Trophoblast cell (in vitro differentiated cells and primary cell): ENCODE measurements around the gene SPON1.

ENCODE experiments used
- DNase-seq, 2 donors: peaks; one replicate each; pipeline ENCODE4 v3.0.0-alpha.2; 2016
- H2AFZ ChIP-seq: 2 replicates; pipeline ENCODE4 v1.6.1; 2013; ENCODE audit warnings: low read length, moderate library complexity, mild to moderate bottlenecking; ENCODE audit not compliant: insufficient read depth, poor library complexity
- H2AK5ac ChIP-seq: 2 replicates; pipeline ENCODE4 v1.6.1; 2013; ENCODE audit warnings: mild to moderate bottlenecking, low read length
- H2BK120ac ChIP-seq: 2 replicates; pipeline ENCODE4 v1.6.1; 2013; ENCODE audit warnings: low read length, mild to moderate bottlenecking, moderate library complexity; ENCODE audit not compliant: insufficient read depth, poor library complexity
- H2BK12ac ChIP-seq: 2 replicates; pipeline ENCODE4 v1.6.1; 2013; ENCODE audit warnings: mild to moderate bottlenecking, low read length, moderate library complexity
- H2BK5ac ChIP-seq: 2 replicates; pipeline ENCODE4 v1.6.1; 2013; ENCODE audit warnings: low read length, low read depth, moderate library complexity, mild to moderate bottlenecking; ENCODE audit not compliant: poor library complexity
- H3K14ac ChIP-seq: 2 replicates; pipeline ENCODE4 v1.6.1; 2013; ENCODE audit warnings: mild to moderate bottlenecking, low read length
- H3K18ac ChIP-seq: 2 replicates; pipeline ENCODE4 v1.6.1; 2013; ENCODE audit warnings: mild to moderate bottlenecking, low read length
- H3K23ac ChIP-seq: 2 replicates; pipeline ENCODE4 v1.6.1; 2013; ENCODE audit warnings: low read length
- H3K27ac ChIP-seq: 2 replicates; pipeline ENCODE4 v1.5.1; 2013; ENCODE audit warnings: low read depth, mild to moderate bottlenecking, inconsistent platforms, low read length, moderate library complexity
- H3K27me3 ChIP-seq: 2 replicates; pipeline ENCODE4 v1.6.1; 2013; ENCODE audit warnings: inconsistent platforms, mild to moderate bottlenecking, low read length, moderate library complexity; ENCODE audit not compliant: insufficient read depth
- H3K36me3 ChIP-seq, 2 experiments: 1 replicate in 1 of 2; 2 replicates in 1 of 2; pipeline ENCODE4 v1.6.1; 2013; ENCODE audit warnings: low read length in 2 of 2, mild to moderate bottlenecking in 2 of 2, moderate library complexity in 1 of 2; ENCODE audit not compliant: insufficient read depth in 2 of 2, control insufficient read depth in 1 of 2
- H3K4ac ChIP-seq: 2 replicates; pipeline ENCODE4 v1.6.1; 2013; ENCODE audit warnings: low read depth, mild to moderate bottlenecking, low read length, moderate library complexity
- H3K4me1 ChIP-seq, 2 experiments: 1 replicate in 1 of 2; 2 replicates in 1 of 2; pipeline ENCODE4 v1.6.1; 2013; ENCODE audit warnings: low read length in 2 of 2, mild to moderate bottlenecking in 2 of 2, moderate library complexity in 1 of 2; ENCODE audit not compliant: insufficient read depth in 2 of 2, control insufficient read depth in 1 of 2
- H3K4me2 ChIP-seq: 2 replicates; pipeline ENCODE4 v1.6.1; 2013; ENCODE audit warnings: inconsistent platforms, mild to moderate bottlenecking, low read length, moderate library complexity
- H3K4me3 ChIP-seq: 2 replicates; pipeline ENCODE4 v1.5.1; 2013; ENCODE audit warnings: mild to moderate bottlenecking, low read depth, low read length, inconsistent platforms
- H3K79me1 ChIP-seq: one replicate; pipeline ENCODE4 v1.6.1; 2013; ENCODE audit warnings: low read length
- H3K79me2 ChIP-seq: 2 replicates; pipeline ENCODE4 v1.6.1; 2013; ENCODE audit warnings: low read length, mild to moderate bottlenecking; ENCODE audit not compliant: control insufficient read depth, insufficient read depth, poor library complexity
- H3K9ac ChIP-seq: 2 replicates; pipeline ENCODE4 v1.6.1; 2013; ENCODE audit warnings: mild to moderate bottlenecking, low read length
- H3K9me3 ChIP-seq: 2 replicates; pipeline ENCODE4 v1.6.1; 2013; ENCODE audit warnings: low read depth, mild to moderate bottlenecking, control low read depth, inconsistent platforms, low read length; ENCODE audit not compliant: insufficient read depth
- H4K12ac ChIP-seq: 2 replicates; pipeline ENCODE4 v1.6.1; 2013; ENCODE audit warnings: low read depth, mild to moderate bottlenecking, low read length, moderate library complexity
- H4K8ac ChIP-seq: 2 replicates; pipeline ENCODE4 v1.6.1; 2013; ENCODE audit warnings: low read depth, mild to moderate bottlenecking, low read length, moderate library complexity
- H4K91ac ChIP-seq: one replicate; pipeline ENCODE4 v1.6.1; 2013; ENCODE audit warnings: low read depth, mild to moderate bottlenecking, low read length, moderate library complexity
- WGBS: extraction: QIAGEN DNeasy Blood & Tissue Kit; methylation state at CpG from one replicate; pipeline ENCODE4 v1.1.7; 2013; ENCODE audit warnings: missing lambda C conversion rate; ENCODE audit not compliant: insufficient read length, insufficient coverage; ENCODE audit errors: extremely low coverage; 5-methylcytosine and 5-hydroxymethylcytosine counted together

Gene SPON1

DNA sequence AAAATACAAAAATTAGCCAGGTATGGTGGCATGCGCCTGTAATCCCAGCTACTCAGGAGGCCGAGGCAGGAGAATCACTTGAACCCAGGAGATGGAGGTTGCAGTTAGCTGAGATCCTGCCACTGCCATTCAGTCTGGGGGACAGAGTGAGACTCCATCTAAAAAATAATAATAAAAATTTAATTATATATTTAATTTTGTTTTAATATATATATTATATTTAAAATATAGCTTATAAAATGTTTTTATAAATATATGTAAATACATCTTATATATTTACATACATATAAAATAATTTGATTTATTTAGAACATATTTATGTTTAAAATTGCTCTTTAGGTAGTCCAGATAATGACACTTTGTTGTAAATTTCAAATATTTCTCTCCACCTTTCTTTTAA is 82.9 kb downstream of the SPON1 start:
- Histone ChIP-seq H3K14ac (no peak overlapping the region), H2BK5ac (no peak overlapping the region), H4K8ac (no peak overlapping the region), H3K79me2 (no peaks in the 10 kb centered on the region), H2AK5ac (no peak overlapping the region), H3K18ac (no peak overlapping the region), H3K9ac (no peak overlapping the region), H3K4me2 (no peak overlapping the region), H3K36me3 (no peaks in the 10 kb centered on the region), H3K27me3 (no peaks in the 10 kb centered on the region), H4K91ac (no peak overlapping the region), H3K27ac (no peak overlapping the region), H3K9me3 (no peaks in the 10 kb centered on the region), H3K23ac (no peak overlapping the region), H3K4me3 (no peak overlapping the region), H3K79me1 (no peaks in the 10 kb centered on the region), H3K4me1 (no peaks in the 10 kb centered on the region), H2BK120ac (no peak overlapping the region), H2BK12ac (no peak overlapping the region), H3K4ac (no peak overlapping the region), H4K12ac (no peak overlapping the region), H2AFZ (no peak overlapping the region)
- no peak for DNase-seq
- no CpG with 5 or more reads among the region's 2 CpGs for WGBS

DNA sequence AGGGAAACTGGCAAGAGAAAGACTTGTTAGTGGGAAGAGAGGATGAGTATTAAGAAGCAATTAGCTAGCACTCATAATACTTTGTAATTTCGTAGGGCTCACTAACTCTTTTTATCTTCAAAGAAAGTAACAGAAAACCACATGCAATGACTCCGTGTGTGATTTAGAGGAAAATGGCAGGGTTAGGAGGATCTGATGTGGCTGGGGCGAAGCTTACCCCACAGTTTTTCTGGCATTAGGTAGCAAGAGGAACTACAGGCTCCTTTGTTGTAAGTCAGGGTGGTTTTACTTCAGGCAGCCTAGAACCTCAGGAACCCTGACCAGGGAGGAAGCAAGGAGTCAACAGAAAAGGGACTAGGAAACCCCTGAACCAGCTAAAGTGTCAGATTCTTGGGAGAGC is 89.7 kb downstream of the SPON1 start:
- H4K12ac ChIP-seq, result no peak overlapping the region
- no peaks in the 10 kb centered on the region for H3K79me2 ChIP-seq
- no peaks in the 10 kb centered on the region for H3K4me1 ChIP-seq
- no peak overlapping the region for H3K14ac ChIP-seq
- H3K27me3 ChIP-seq, result no peaks in the 10 kb centered on the region
- no peak overlapping the region for H2AK5ac ChIP-seq
- H2BK12ac ChIP-seq, result no peak overlapping the region
- H2BK120ac ChIP-seq, result no peak overlapping the region
- H3K18ac ChIP-seq, result no peak overlapping the region
- H4K8ac ChIP-seq, result no peak overlapping the region
- no peak overlapping the region for H2AFZ ChIP-seq
- no peak for DNase-seq
- H3K4ac ChIP-seq, result no peak overlapping the region
- no peak overlapping the region for H2BK5ac ChIP-seq
- no peaks in the 10 kb centered on the region for H3K36me3 ChIP-seq
- no peaks in the 10 kb centered on the region for H3K9me3 ChIP-seq
- WGBS, result no CpG with 5 or more reads among the region's 3 CpGs
- H3K4me2 ChIP-seq, result no peak overlapping the region
- H3K9ac ChIP-seq, result no peak overlapping the region
- H3K79me1 ChIP-seq, result no peaks in the 10 kb centered on the region
- H3K23ac ChIP-seq, result no peak overlapping the region
- no peak overlapping the region for H3K4me3 ChIP-seq
- H4K91ac ChIP-seq, result no peak overlapping the region
- no peak overlapping the region for H3K27ac ChIP-seq

DNA sequence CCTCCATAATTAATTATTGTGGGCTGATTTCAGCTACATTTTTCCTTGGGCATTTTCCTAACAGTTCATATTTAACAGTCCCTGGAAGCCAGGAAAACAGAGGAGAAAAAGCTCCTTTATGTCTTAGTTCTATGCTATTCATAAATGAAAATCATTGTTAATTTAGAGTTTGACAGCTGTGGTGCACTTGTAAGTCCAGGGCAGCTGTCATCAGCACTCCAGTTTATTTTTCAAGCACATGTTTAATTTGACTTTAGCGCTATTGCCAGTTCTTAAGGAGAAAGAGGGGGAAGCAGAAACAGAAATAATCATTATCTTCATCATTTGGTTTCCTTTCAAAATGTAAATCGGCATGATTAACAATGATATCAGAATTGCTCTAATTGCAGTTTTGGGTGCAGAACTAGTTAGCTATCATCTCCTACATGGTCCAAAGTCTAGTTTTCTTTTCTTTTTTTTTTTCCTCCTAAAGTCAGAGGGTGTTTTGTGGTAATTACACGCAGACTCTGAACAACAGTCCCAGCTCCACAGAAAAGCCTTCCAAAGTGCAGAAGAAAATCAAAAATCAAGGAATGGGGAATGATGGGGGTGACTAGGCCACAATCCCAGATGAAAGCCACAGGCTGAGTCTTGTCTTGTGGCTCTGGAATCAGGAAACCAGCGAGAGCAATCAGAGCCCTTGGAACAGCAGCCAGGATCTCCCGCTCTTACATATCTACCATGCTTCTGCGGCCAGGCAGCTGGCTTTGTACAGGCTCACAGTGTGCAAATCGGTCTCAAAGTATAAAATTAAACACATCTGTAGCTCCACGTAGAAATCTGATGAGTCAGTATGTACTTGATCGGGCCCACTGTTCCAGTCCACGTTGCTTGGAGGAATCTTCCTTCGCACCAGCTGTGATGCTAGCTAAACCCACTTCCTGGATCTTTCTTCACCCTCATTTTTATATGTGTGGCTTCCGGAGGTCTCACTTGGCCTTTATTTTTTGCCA is 91.9 kb downstream of the SPON1 start:
- Histone ChIP-seq H3K18ac (no peak overlapping the region), H3K9ac (no peak overlapping the region), H3K27ac (no peak overlapping the region), H3K4ac (no peak overlapping the region), H3K4me1 (no peaks in the 10 kb centered on the region), H3K27me3 (no peaks in the 10 kb centered on the region), H3K4me2 (no peak overlapping the region), H3K14ac (no peak overlapping the region), H4K12ac (no peak overlapping the region), H2BK12ac (no peak overlapping the region), H3K79me2 (no peaks in the 10 kb centered on the region), H2AK5ac (no peak overlapping the region), H3K4me3 (no peak overlapping the region), H2BK120ac (no peak overlapping the region), H3K23ac (no peak overlapping the region), H4K91ac (no peak overlapping the region), H3K36me3 (no peaks in the 10 kb centered on the region), H2AFZ (no peak overlapping the region), H2BK5ac (no peak overlapping the region), H3K9me3 (no peaks in the 10 kb centered on the region), H4K8ac (no peak overlapping the region), H3K79me1 (no peaks in the 10 kb centered on the region)
- WGBS, result no CpG with 5 or more reads among the region's 12 CpGs
- DNase-seq, result no peak

DNA sequence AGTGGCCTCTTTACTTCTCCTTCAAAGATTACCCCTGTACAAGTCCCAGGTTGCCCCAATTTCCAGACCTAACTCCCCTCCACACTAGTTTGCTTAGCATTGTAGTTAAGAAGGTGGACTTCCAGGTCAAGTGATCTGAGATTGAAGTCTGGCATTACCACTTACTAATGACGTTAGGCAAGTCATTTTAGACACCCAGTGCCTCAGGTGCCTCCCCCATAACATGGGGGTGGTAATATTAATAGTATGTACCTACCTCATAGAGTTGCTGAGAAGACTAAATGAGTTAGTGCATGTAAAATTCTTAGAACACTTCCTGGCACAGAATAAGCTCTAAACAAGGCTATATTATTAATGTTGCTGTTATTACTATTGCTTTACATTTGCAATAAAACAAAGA is 93.4 kb downstream of the SPON1 start:
- Histone ChIP-seq H3K36me3 (no peaks in the 10 kb centered on the region), H3K4me2 (no peak overlapping the region), H2AK5ac (no peak overlapping the region), H3K27ac (no peak overlapping the region), H3K9me3 (no peaks in the 10 kb centered on the region), H3K4me1 (no peaks in the 10 kb centered on the region), H2BK12ac (no peak overlapping the region), H3K23ac (no peak overlapping the region), H4K8ac (no peak overlapping the region), H4K12ac (no peak overlapping the region), H2BK5ac (no peak overlapping the region), H3K4ac (no peak overlapping the region), H3K9ac (no peak overlapping the region), H2BK120ac (no peak overlapping the region), H3K14ac (no peak overlapping the region), H3K18ac (no peak overlapping the region), H2AFZ (no peak overlapping the region), H3K79me2 (no peaks in the 10 kb centered on the region), H3K79me1 (no peaks in the 10 kb centered on the region), H4K91ac (no peak overlapping the region), H3K27me3 (no peaks in the 10 kb centered on the region), H3K4me3 (no peak overlapping the region)
- DNase-seq, result no peak
- WGBS, result no CpG with 5 or more reads among the region's 1 CpG
